HepG2 (cell line): ENCODE data around the gene KIAA1614. TPM values are rescaled to one million over a fixed set of nuclear protein-coding genes. Genes with fewer than 3 reads are reported as not detected.

Experiments
- BCLAF1 ChIP-seq: fragments of 450-650 bp; IDR thresholded peaks from 2 replicates; pipeline ENCODE4 v1.6.1; 2017; ENCODE audit warnings: mild to moderate bottlenecking
- FOSL1 ChIP-seq: sonication (generic); formaldehyde crosslinking; IDR thresholded peaks from 2 replicates; pipeline ENCODE4 v1.9.0; 2021; ENCODE audit warnings: missing genetic modification reagents, borderline replicate concordance
- KAT8 ChIP-seq: IDR thresholded peaks from 2 replicates; pipeline ENCODE4 v1.6.1; 2016; ENCODE audit warnings: missing genetic modification reagents, missing compliant biosample characterization
- KIAA2018 ChIP-seq: sonication (generic); formaldehyde crosslinking; IDR thresholded peaks from 2 replicates; pipeline ENCODE4 v1.5.0; 2020; ENCODE audit warnings: mild to moderate bottlenecking, missing genetic modification reagents, borderline replicate concordance
- LRRFIP1 ChIP-seq: sonication (generic); formaldehyde crosslinking; conservative IDR thresholded peaks from 2 replicates; pipeline ENCODE4 v1.4.0; 2020; ENCODE audit warnings: missing genetic modification reagents
- MAX ChIP-seq: IDR thresholded peaks from 2 replicates; pipeline ENCODE4 v1.6.1; 2012; ENCODE audit warnings: inconsistent platforms
- NFKBIZ ChIP-seq: IDR thresholded peaks from 2 replicates; pipeline ENCODE4 v1.6.1; 2018; ENCODE audit warnings: missing genetic modification reagents, missing compliant biosample characterization
- NR2C2 ChIP-seq: sonication (generic); formaldehyde crosslinking; IDR thresholded peaks from 2 replicates; pipeline ENCODE4 v1.4.0; 2020; ENCODE audit warnings: missing genetic modification reagents, mild to moderate bottlenecking, moderate library complexity, borderline replicate concordance
- PTBP1 ChIP-seq: fragments of 200-400 bp; formaldehyde crosslinking; IDR thresholded peaks from 2 replicates; pipeline ENCODE4 v1.6.1; 2018; ENCODE audit warnings: low read length, low read depth; ENCODE audit not compliant: poor library complexity, severe bottlenecking
- SNAPC2 ChIP-seq: sonication (generic); formaldehyde crosslinking; IDR thresholded peaks from 2 replicates; pipeline ENCODE4 v1.8.1; 2022; ENCODE audit warnings: mild to moderate bottlenecking, missing genetic modification reagents
- TEAD3 ChIP-seq: optimal IDR thresholded peaks from 2 replicates; pipeline ENCODE3; 2016; ENCODE audit warnings: borderline replicate concordance
- ZNF160 ChIP-seq: sonication (generic); formaldehyde crosslinking; IDR thresholded peaks from 2 replicates; pipeline ENCODE4 v1.8.0; 2022; ENCODE audit warnings: mild to moderate bottlenecking, inconsistent platforms, missing genetic modification reagents
- ZNF704 ChIP-seq: sonication (generic); formaldehyde crosslinking; IDR thresholded peaks from 2 replicates; pipeline ENCODE4 v1.8.1; 2023; ENCODE audit warnings: mild to moderate bottlenecking, inconsistent platforms, moderate library complexity, missing genetic modification reagents, borderline replicate concordance
- polyA plus RNA-seq, 8 experiments: library from polyadenylated mRNA; depleted of rRNA in 3 of 8; stranded (reverse) in 7 of 8; unstranded in 1 of 8; fragments of >200 nt; fragmentation: Illumina TruSeq in 4 of 8; extraction: Trizol in 4 of 8; gene quantifications; 2 replicates each; pipeline versions ENCODE4 v1.2.1 to v1.2.3, GENCODE V29; 2011 to 2016; ENCODE audit warnings: low read depth in 4 of 8, missing spikeins in 1 of 8, mixed read lengths in 1 of 8; ENCODE audit not compliant: insufficient read depth in 1 of 8
- total RNA-seq, 5 experiments: library from RNA; depleted of rRNA; stranded (reverse); fragments of >200 nt; fragmentation: Illumina TruSeq; extraction: Trizol; gene quantifications; 2 replicates each; pipeline ENCODE4 v1.2.3, GENCODE V29; 2016; ENCODE audit warnings: low read depth in 1 of 5

The KIAA1614 gene
- total and polyA plus RNA-seq, 2 of the 13 experiments (the other 11 are each of a cell fraction or from before 2014, with no cell fraction given): 0.15 to 0.77 TPM

GRCh38 chr1:180935326-180936109 is 22.8 kb downstream of the KIAA1614 start (continued):
- TF ChIP-seq BCLAF1 (no peak), NR2C2 (CRISPR knock-in tag) (0 out of 2 replicates have a peak, but pooled peaks have one; percentile 14), LRRFIP1 (no peak), SNAPC2 (no peak), KAT8 (CRISPR knock-in tag) (peak; percentile 62), PTBP1 (no peak), ZNF704 (CRISPR knock-in tag) (no peak), NFKBIZ (no peak), KIAA2018 (CRISPR knock-in tag) (no peak), ZNF160 (CRISPR knock-in tag) (no peak), MAX (peak; percentile 79), FOSL1 (CRISPR knock-in tag) (no peak), TEAD3 (CRISPR knock-in tag) (peak; percentile 64)
